ENCODE measurements around the gene PACS2. TPM values are rescaled to one million over a fixed set of nuclear protein-coding genes. Genes with fewer than 3 reads are reported as not detected.

The PACS2 gene
- total RNA-seq, 1 donor from 2014 or later: 64.0 TPM

GRCh38 chr14:105391541-105391940, 77.0 kb downstream of the PACS2 start:
- Histone ChIP-seq H3K27ac (replicated peaks) (no peak overlapping the region), H3K36me3 (peaks cover 23% of the 10 kb centered on the region)

GRCh38 chr14:105392131-105393090, 77.9 kb downstream of the PACS2 start:
- intact Hi-C loops (cut with micrococcal nuclease): no loop called here
- Histone ChIP-seq H3K4me3 (no peak overlapping the region), H3K36me3 (peaks cover 15% of the 10 kb centered on the region), H3K4me1 (peaks cover 2% of the 10 kb centered on the region), H3K9me3 (replicated peaks) (no peaks in the 10 kb centered on the region), H3K27me3 (ENCODE audit: low read depth) (no peaks in the 10 kb centered on the region), H3K27ac (replicated peaks) (no peak overlapping the region)
- no peak for DNase-seq
- no peak for TF ChIP-seq CTCF (IDR thresholded peaks at IDR 0.05; ENCODE audit: borderline replicate concordance)

More at GRCh38 chr14:105391541-105391940, 77.0 kb downstream of the PACS2 start:
- TF ChIP-seq CTCF (IDR thresholded peaks at IDR 0.05; ENCODE audit: borderline replicate concordance): no peak
- Histone ChIP-seq H3K27me3 (ENCODE audit: low read depth) (no peaks in the 10 kb centered on the region), H3K4me3 (no peak overlapping the region), H3K4me1 (no peaks in the 10 kb centered on the region), H3K9me3 (replicated peaks) (no peaks in the 10 kb centered on the region)
- DNase-seq: no peak
- intact Hi-C loops (cut with micrococcal nuclease): no loop called here

- intact Hi-C loops (cut with micrococcal nuclease): no loop called here
- peak; percentile 14 for DNase-seq
- Histone ChIP-seq H3K4me1 (peaks cover 10% of the 10 kb centered on the region), H3K9me3 (replicated peaks) (no peaks in the 10 kb centered on the region), H3K27ac (replicated peaks) (no peak overlapping the region), H3K36me3 (peaks cover 9% of the 10 kb centered on the region), H3K27me3 (ENCODE audit: low read depth) (no peaks in the 10 kb centered on the region), H3K4me3 (no peak overlapping the region)
- TF ChIP-seq CTCF (IDR thresholded peaks at IDR 0.05; ENCODE audit: borderline replicate concordance): no peak
Measured at GRCh38 chr14:105393151-105393550, 78.6 kb downstream of the PACS2 start.

GRCh38 chr14:105394714-105395537, 80.4 kb downstream of the PACS2 start:
- no peak overlapping the region for H3K4me3 ChIP-seq
- H3K4me1 ChIP-seq: peaks cover 26% of the 10 kb centered on the region
- TF ChIP-seq CTCF (IDR thresholded peaks at IDR 0.05; ENCODE audit: borderline replicate concordance): no peak
- H3K27ac ChIP-seq (replicated peaks): no peak overlapping the region
- H3K36me3 ChIP-seq: peaks cover 15% of the 10 kb centered on the region
- H3K9me3 ChIP-seq (replicated peaks): no peaks in the 10 kb centered on the region
- H3K27me3 ChIP-seq (ENCODE audit: low read depth): no peaks in the 10 kb centered on the region
- intact Hi-C loops (cut with micrococcal nuclease): no loop called here
- no peak for DNase-seq

GRCh38 chr14:105395538-105395854, 80.9 kb downstream of the PACS2 start:
- Histone ChIP-seq H3K4me1 (peaks cover 30% of the 10 kb centered on the region), H3K4me3 (no peak overlapping the region), H3K27me3 (ENCODE audit: low read depth) (no peaks in the 10 kb centered on the region), H3K36me3 (peaks cover 20% of the 10 kb centered on the region), H3K9me3 (replicated peaks) (no peaks in the 10 kb centered on the region), H3K27ac (replicated peaks) (no peak overlapping the region)
- DNase-seq: no peak
- intact Hi-C loops (cut with micrococcal nuclease): no loop called here
- TF ChIP-seq CTCF (IDR thresholded peaks at IDR 0.05; ENCODE audit: borderline replicate concordance): no peak
